Esophagus squamous epithelium (tissue), 5 donors: ENCODE measurements around the gene RPS6KA3. TPM values are rescaled to one million over a fixed set of nuclear protein-coding genes. Genes with fewer than 3 reads are reported as not detected.

Experiments used
- DNase-seq: peaks from one replicate; lab custom pipeline; 2025; lab: John Stamatoyannopoulos, UW
- H3K27ac ChIP-seq, 4 donors: fragments of 200-600 bp; sonication (generic); one replicate each; pipeline ENCODE4 v1.5.1; 2016 to 2019; ENCODE audit warnings: mild to moderate bottlenecking in 1 of 4
- H3K27me3 ChIP-seq, 4 donors: fragments of 200-600 bp; sonication (generic); 1 replicate in 3 of 4; 2 replicates in 1 of 4; pipeline versions ENCODE4 v1.5.1 to v1.6.0; 2017 to 2021; ENCODE audit warnings: antibody characterized with exemption in 1 of 4
- H3K36me3 ChIP-seq, 3 donors: fragments of 200-600 bp; sonication (generic); one replicate each; pipeline ENCODE4 v1.5.1; 2016 to 2019
- H3K4me1 ChIP-seq, 3 donors: fragments of 200-600 bp; sonication (generic); one replicate each; pipeline ENCODE4 v1.5.1; 2017 to 2019
- H3K4me3 ChIP-seq, 4 donors: fragments of 200-600 bp; sonication (generic); 1 replicate in 3 of 4; 2 replicates in 1 of 4; pipeline ENCODE4 v1.5.1; 2016 to 2019; ENCODE audit warnings: mild to moderate bottlenecking in 2 of 4, moderate library complexity in 1 of 4
- H3K9me3 ChIP-seq, 3 donors: fragments of 200-600 bp; sonication (generic); one replicate each; pipeline ENCODE4 v1.5.1; 2016 to 2019
- CTCF ChIP-seq, 6 experiments: fragments of 450-650 bp in 4 of 6; fragments of 200-600 bp in 2 of 6; sonication (generic) in 2 of 6; IDR thresholded peaks; one replicate each; pipeline ENCODE4 v1.5.1; 2016 to 2019; ENCODE audit warnings: antibody characterized with exemption in 6 of 6, mild to moderate bottlenecking in 4 of 6, moderate library complexity in 4 of 6
- POLR2A ChIP-seq, 4 donors: fragments of 450-650 bp; IDR thresholded peaks; one replicate each; pipeline ENCODE4 v1.6.1; 2017; ENCODE audit warnings: antibody characterized with exemption in 4 of 4, mild to moderate bottlenecking in 4 of 4, moderate library complexity in 3 of 4
- WGBS, 2 donors: methylation state at CpG; one replicate each; pipeline ENCODE4 v1.1.5; 2018; 5-methylcytosine and 5-hydroxymethylcytosine counted together
- intact Hi-C: fragments of 100-400 bp; cut with DNase I; formaldehyde crosslinking; loops from one replicate; pipeline ENCODE4 v1.15.0; 2022
- total RNA-seq, 4 donors: library from RNA; depleted of rRNA; stranded (reverse); fragments of >200 nt; gene quantifications; one replicate each; pipeline ENCODE4 v1.1.0, GENCODE V29; 2016
- donor health status: DM: yes; HTN: yes; CAD: no.

The RPS6KA3 gene
- total RNA-seq, 4 donors from 2014 or later = 15.8 to 30.9 (median 29.7) TPM

GRCh38 chrX:20233336-20233735, 33.4 kb downstream of the RPS6KA3 start:
- H3K9me3 ChIP-seq = no peaks in the 10 kb centered on the region
- WGBS, 2 donors = 61 to 100% methylated on average over 2 of the region's 2 CpGs
- H3K27ac ChIP-seq = no peak overlapping the region
- no peak for DNase-seq
- no peak overlapping the region for H3K4me3 ChIP-seq
- peaks cover 0 to 48% (median 0%) of the 10 kb centered on the region in 3 donors for H3K36me3 ChIP-seq
- no peaks in the 10 kb centered on the region for H3K27me3 ChIP-seq
- intact Hi-C loops = no loop called here
- TF ChIP-seq POLR2A (IDR thresholded peaks at IDR 0.05) (no peak), CTCF (IDR thresholded peaks at IDR 0.05) (no peak)
- H3K4me1 ChIP-seq = no peaks in the 10 kb centered on the region

DNA sequence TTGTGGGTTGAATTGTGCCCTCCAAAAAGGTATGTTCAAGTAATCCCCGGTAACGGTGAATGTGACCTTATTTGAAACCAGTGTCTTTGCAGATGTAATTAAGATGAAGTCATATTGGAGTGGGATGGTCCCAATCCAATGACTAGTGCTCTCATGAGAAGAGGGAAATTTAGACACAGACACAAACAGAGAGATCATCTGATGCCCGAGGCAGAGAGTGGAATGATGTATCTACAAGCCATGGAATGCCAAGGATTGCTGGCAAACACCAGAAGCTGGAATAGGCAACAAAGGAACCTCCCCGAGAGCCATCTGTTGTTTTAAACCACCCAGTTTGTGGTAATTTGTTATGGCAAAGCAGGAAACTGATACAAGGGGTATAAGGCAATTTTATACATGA, 35.1 kb downstream of the RPS6KA3 start:
- peaks cover 0 to 50% (median 0%) of the 10 kb centered on the region in 3 donors for H3K36me3 ChIP-seq
- WGBS, 2 donors = 56 to 59% methylated on average over 4 of the region's 4 CpGs
- no peak for DNase-seq
- no peak overlapping the region for H3K4me3 ChIP-seq
- intact Hi-C loops = no loop called here
- TF ChIP-seq CTCF (IDR thresholded peaks at IDR 0.05) = no peak
- TF ChIP-seq POLR2A (IDR thresholded peaks at IDR 0.05) = no peak
- no peaks in the 10 kb centered on the region for H3K27me3 ChIP-seq
- H3K9me3 ChIP-seq = no peaks in the 10 kb centered on the region
- H3K27ac ChIP-seq = no peak overlapping the region
- no peaks in the 10 kb centered on the region for H3K4me1 ChIP-seq

- no peak for DNase-seq
- intact Hi-C loops = no loop called here
- H3K4me1 ChIP-seq = peaks cover 0 to 4% (median 1%) of the 10 kb centered on the region in 3 donors
- peaks cover 0 to 50% (median 0%) of the 10 kb centered on the region in 3 donors for H3K36me3 ChIP-seq
- no peak overlapping the region for H3K27ac ChIP-seq
- no peak for TF ChIP-seq POLR2A (IDR thresholded peaks at IDR 0.05)
- TF ChIP-seq CTCF (IDR thresholded peaks at IDR 0.05) = no peak
- 73 to 93% methylated on average over 3 of the region's 3 CpGs for WGBS, 2 donors
- H3K4me3 ChIP-seq = no peak overlapping the region
- no peaks in the 10 kb centered on the region for H3K27me3 ChIP-seq
- no peaks in the 10 kb centered on the region for H3K9me3 ChIP-seq
Observed at GRCh38 chrX:20230406-20230805, 36.3 kb downstream of the RPS6KA3 start.

DNA sequence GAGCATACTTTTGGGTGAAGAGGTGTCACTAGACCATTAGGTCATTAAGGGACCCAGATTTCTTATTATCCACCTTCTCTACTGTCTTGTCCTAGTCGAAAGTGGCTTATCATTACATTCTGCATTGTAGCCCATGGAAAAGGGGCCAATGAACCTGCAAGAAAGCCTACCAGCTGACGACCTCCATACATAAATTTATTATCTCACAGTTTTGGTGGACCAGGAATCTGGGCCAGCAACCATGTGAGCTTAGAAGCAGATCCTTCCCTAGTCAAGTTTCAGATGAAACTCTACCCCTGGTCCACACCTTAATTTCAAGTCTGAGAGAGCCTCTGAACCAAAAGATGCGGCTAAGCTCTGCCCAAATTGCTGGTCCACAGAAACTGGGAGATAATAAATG, 37.6 kb downstream of the RPS6KA3 start:
- H3K36me3 ChIP-seq = peaks cover 0 to 49% (median 0%) of the 10 kb centered on the region in 3 donors
- no peak for TF ChIP-seq CTCF (IDR thresholded peaks at IDR 0.05)
- TF ChIP-seq POLR2A (IDR thresholded peaks at IDR 0.05) = no peak
- intact Hi-C loops = no loop called here
- peaks cover 0 to 10% (median 4%) of the 10 kb centered on the region in 3 donors for H3K4me1 ChIP-seq
- no peak for DNase-seq
- 60 to 91% methylated on average over 3 of the region's 3 CpGs for WGBS, 2 donors
- no peak overlapping the region for H3K27ac ChIP-seq
- H3K27me3 ChIP-seq = no peaks in the 10 kb centered on the region
- H3K4me3 ChIP-seq = no peak overlapping the region
- H3K9me3 ChIP-seq = no peaks in the 10 kb centered on the region

DNA sequence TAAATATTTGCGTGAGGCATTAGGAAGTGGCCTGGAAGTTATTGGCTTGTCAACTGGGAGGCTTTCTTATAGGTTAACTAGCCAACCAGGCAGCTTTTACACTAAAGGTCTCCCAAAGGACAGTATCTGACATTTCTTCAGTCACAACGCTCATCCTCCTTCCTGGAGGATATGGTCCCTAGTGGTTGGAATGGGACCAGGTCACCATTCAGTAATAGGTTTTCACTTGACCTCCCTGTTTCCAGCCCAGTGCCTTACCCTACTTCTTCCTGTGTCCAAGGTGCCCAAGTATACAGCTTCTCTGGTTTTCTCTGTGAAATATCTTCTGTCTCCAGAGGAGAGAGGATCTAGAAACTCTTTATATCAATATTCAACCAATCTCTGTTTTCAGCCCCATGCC, 38.5 kb downstream of the RPS6KA3 start:
- intact Hi-C loops = no loop called here
- H3K27me3 ChIP-seq = no peaks in the 10 kb centered on the region

More for the DNA sequence above, 38.5 kb downstream of the RPS6KA3 start:
- H3K36me3 ChIP-seq = peaks cover 0 to 40% (median 0%) of the 10 kb centered on the region in 3 donors
- TF ChIP-seq CTCF (IDR thresholded peaks at IDR 0.05) = no peak
- TF ChIP-seq POLR2A (IDR thresholded peaks at IDR 0.05) = no peak
- H3K4me3 ChIP-seq = no peak overlapping the region
- H3K4me1 ChIP-seq = peaks cover 0 to 10% (median 4%) of the 10 kb centered on the region in 3 donors
- WGBS, 2 donors = 78 to 93% methylated on average over 2 of the region's 2 CpGs
- H3K9me3 ChIP-seq = no peaks in the 10 kb centered on the region
- no peak for DNase-seq
- no peak overlapping the region for H3K27ac ChIP-seq
